HG03521 (cell line): Measurements from ENCODE around the gene MPPED1.

Source experiments
- ATAC-seq: cut with Tn5 transposase; IDR thresholded peaks from one replicate; pipeline ENCODE4 v1.9.1; 2021; ENCODE audit warnings: mild to moderate bottlenecking, moderate library complexity; ENCODE audit not compliant: unreplicated experiment

MPPED1 gene

GRCh38 chr22:43428521-43428920 lies 16.7 kb downstream of the MPPED1 start:
- ATAC-seq: no peak

GRCh38 chr22:43429426-43429825 lies 17.6 kb downstream of the MPPED1 start:
- ATAC-seq: no peak

GRCh38 chr22:43431808-43432554 lies 20.2 kb downstream of the MPPED1 start:
- ATAC-seq: no peak

- no peak for ATAC-seq
These were observed 21.1 kb downstream of the MPPED1 start for GRCh38 chr22:43432883-43433415.

- no peak for ATAC-seq
These were observed 21.8 kb downstream of the MPPED1 start for GRCh38 chr22:43433451-43434274.

- no peak for ATAC-seq
These were observed 22.6 kb downstream of the MPPED1 start for GRCh38 chr22:43434275-43434927.

GRCh38 chr22:43434928-43435311 lies 23.1 kb downstream of the MPPED1 start:
- ATAC-seq: no peak

- no peak for ATAC-seq
These were observed 24.3 kb downstream of the MPPED1 start for GRCh38 chr22:43435851-43436811.

GRCh38 chr22:43436868-43437267 lies 25.1 kb downstream of the MPPED1 start:
- no peak for ATAC-seq

GRCh38 chr22:43437871-43438475 lies 26.2 kb downstream of the MPPED1 start:
- ATAC-seq: no peak

GRCh38 chr22:43438666-43439347 lies 27.0 kb downstream of the MPPED1 start:
- ATAC-seq: no peak

GRCh38 chr22:43439368-43440103 lies 27.7 kb downstream of the MPPED1 start:
- ATAC-seq: no peak

GRCh38 chr22:43440104-43440387 lies 28.2 kb downstream of the MPPED1 start:
- no peak for ATAC-seq

- ATAC-seq: no peak
These were observed 28.7 kb downstream of the MPPED1 start for GRCh38 chr22:43440556-43440955.

- no peak for ATAC-seq
These were observed 29.4 kb downstream of the MPPED1 start for GRCh38 chr22:43441216-43441615.

GRCh38 chr22:43441751-43442150 lies 29.9 kb downstream of the MPPED1 start:
- no peak for ATAC-seq

- no peak for ATAC-seq
These were observed 30.8 kb downstream of the MPPED1 start for GRCh38 chr22:43442386-43443151.

- no peak for ATAC-seq
These were observed 31.3 kb downstream of the MPPED1 start for GRCh38 chr22:43443152-43443471.
